Measurements from ENCODE around the gene DRICH1. TPM values are rescaled to one million over a fixed set of nuclear protein-coding genes. Genes with fewer than 3 reads are reported as not detected.
"Not testable (repeated sequence)": the region's sequence is repeated elsewhere in the genome, so short reads cannot be mapped to it uniquely, and the experiment has no call there.

The DRICH1 gene
- total RNA-seq, 4 donors from 2014 or later: 0.56 TPM; not detected in 3

- intact Hi-C loops (cut with DNase I): no loop called here
- Histone ChIP-seq H3K27me3 (no peaks in the 10 kb centered on the region), H3K36me3 (no peaks in the 10 kb centered on the region), H3K4me3 (replicated peaks in 1 of 3) (no peak overlapping the region), H3K4me1 (no peaks in the 10 kb centered on the region), H3K27ac (no peak overlapping the region), H3K9me3 (no peaks in the 10 kb centered on the region)
- no peak for DNase-seq
- WGBS, 2 donors: 97 to 100% methylated on average over 7 of the region's 7 CpGs
- TF ChIP-seq CTCF (IDR thresholded peaks at IDR 0.05) (no peak), POLR2A (IDR thresholded peaks at IDR 0.05) (no peak)
Measured at GRCh38 chr22:23652286-23652685, 20.2 kb upstream of the DRICH1 start.

- Histone ChIP-seq H3K27ac (no peak overlapping the region), H3K4me1 (no peaks in the 10 kb centered on the region), H3K27me3 (no peaks in the 10 kb centered on the region), H3K9me3 (no peaks in the 10 kb centered on the region), H3K4me3 (replicated peaks in 1 of 3) (no peak overlapping the region), H3K36me3 (no peaks in the 10 kb centered on the region)
- 80 to 98% methylated on average over 6 of the region's 6 CpGs for WGBS, 2 donors
- intact Hi-C loops (cut with DNase I): no loop called here
- no peak for TF ChIP-seq CTCF (IDR thresholded peaks at IDR 0.05)
- TF ChIP-seq POLR2A (IDR thresholded peaks at IDR 0.05): no peak
- no peak for DNase-seq
Measured at GRCh38 chr22:23651676-23652075, 19.6 kb upstream of the DRICH1 start.

- no peak for TF ChIP-seq POLR2A (IDR thresholded peaks at IDR 0.05)
- no peak for TF ChIP-seq CTCF (IDR thresholded peaks at IDR 0.05)
- Histone ChIP-seq H3K4me1 (no peaks in the 10 kb centered on the region), H3K36me3 (no peaks in the 10 kb centered on the region), H3K27me3 (no peaks in the 10 kb centered on the region), H3K9me3 (no peaks in the 10 kb centered on the region), H3K27ac (no peak overlapping the region), H3K4me3 (replicated peaks in 1 of 3) (no peak overlapping the region)
- DNase-seq: no peak
- intact Hi-C loops (cut with DNase I): no loop called here
- 92 to 95% methylated on average over 10 to 13 of the region's 18 CpGs for WGBS, 2 donors
Measured at GRCh38 chr22:23649071-23649501, 17.0 kb upstream of the DRICH1 start.

- intact Hi-C loops (cut with DNase I); DNase-seq: not testable (repeated sequence)
- WGBS, 2 donors: 93 to 94% methylated on average over 7 of the region's 7 CpGs
Measured at GRCh38 chr22:23646526-23646925, 14.4 kb upstream of the DRICH1 start.

GRCh38 chr22:23640206-23640605 lies 8.1 kb upstream of the DRICH1 start:
- H3K36me3 ChIP-seq; H3K27me3 ChIP-seq; H3K4me1 ChIP-seq; intact Hi-C loops (cut with DNase I); H3K9me3 ChIP-seq; H3K4me3 ChIP-seq (replicated peaks in 1 of 3); H3K27ac ChIP-seq: not testable (repeated sequence)
- peak in 1 of 2 donors; percentile 8 for DNase-seq
- WGBS, 2 donors: 40 to 46% methylated on average over 5 to 6 of the region's 6 CpGs

More at GRCh38 chr22:23646526-23646925, 14.4 kb upstream of the DRICH1 start:
- not testable (repeated sequence) for H3K4me1 ChIP-seq; H3K9me3 ChIP-seq; H3K36me3 ChIP-seq; H3K27ac ChIP-seq; H3K27me3 ChIP-seq; H3K4me3 ChIP-seq (replicated peaks in 1 of 3)

- no peaks in the 10 kb centered on the region for H3K27me3 ChIP-seq
- H3K4me1 ChIP-seq: no peaks in the 10 kb centered on the region
- no peak overlapping the region for H3K4me3 ChIP-seq (replicated peaks in 1 of 3)
- DNase-seq: no peak
- H3K36me3 ChIP-seq: no peaks in the 10 kb centered on the region
- H3K27ac ChIP-seq: no peak overlapping the region
- intact Hi-C loops (cut with DNase I): no loop called here
- WGBS, 2 donors: 89 to 97% methylated on average over 5 to 6 of the region's 7 CpGs
- H3K9me3 ChIP-seq: no peaks in the 10 kb centered on the region
- TF ChIP-seq CTCF (IDR thresholded peaks at IDR 0.05): no peak
- no peak for TF ChIP-seq POLR2A (IDR thresholded peaks at IDR 0.05)
Measured at GRCh38 chr22:23639661-23640060, 7.5 kb upstream of the DRICH1 start.

All from thyroid gland (tissue), 4 donors.